Caco-2 (cell line): ENCODE data around the gene KLB. TPM values are rescaled to one million over a fixed set of nuclear protein-coding genes. Genes with fewer than 3 reads are reported as not detected.

ENCODE experiments used
- BruUV-seq: library from RNA; stranded (reverse); fragments of 400-500 nt; replicated peaks from 2 replicates; lab custom pipeline; 2021; lab: Mats Ljungman, UMichigan
- CTCF ChIA-PET: fragments of 300-600 bp; sonication (Branson Sonifier 250); formaldehyde crosslinking; loops from one replicate; lab custom pipeline; 2022; ENCODE audit warnings: antibody characterized with exemption; lab: Charles Lee
- POLR2A ChIA-PET: fragments of 300-600 bp; sonication (Branson Sonifier 250); formaldehyde crosslinking; loops from one replicate; lab custom pipeline; 2022; ENCODE audit warnings: antibody characterized with exemption; lab: Charles Lee
- DNase-seq, 2 experiments: peaks; one replicate each; pipeline versions ENCODE4 v3.0.0 to v3.0.0-alpha.2; 2020 to 2022
- H3K27me3 ChIP-seq: replicated peaks from 2 replicates; pipeline ENCODE4 v1.6.0; 2011; ENCODE audit warnings: low read length; ENCODE audit not compliant: control insufficient read depth, insufficient read depth
- H3K36me3 ChIP-seq: 2 replicates; pipeline ENCODE4 v1.5.1; 2011; ENCODE audit warnings: low read length; ENCODE audit not compliant: control insufficient read depth, insufficient read depth
- H3K4me1 ChIP-seq: fragments of 250-450 bp; sonication (Bioruptor Pico); 2 replicates; pipeline ENCODE4 v1.5.1; 2020; ENCODE audit warnings: mild to moderate bottlenecking
- H3K4me3 ChIP-seq: 2 replicates; pipeline ENCODE4 v1.5.1; 2011; ENCODE audit warnings: low read depth, mild to moderate bottlenecking, control low read depth, low read length
- H3K9me3 ChIP-seq: fragments of 250-450 bp; sonication (Bioruptor Pico); 2 replicates; pipeline ENCODE4 v1.5.1; 2020; ENCODE audit warnings: mild to moderate bottlenecking, moderate library complexity
- H3K27ac Mint-ChIP-seq: one replicate; pipeline ENCODE4 v1.8.0; 2022; ENCODE audit warnings: mixed read lengths; ENCODE audit not compliant: unreplicated experiment
- H3K27me3 Mint-ChIP-seq: one replicate; pipeline ENCODE4 v1.8.0; 2022; ENCODE audit warnings: mixed read lengths; ENCODE audit not compliant: insufficient read depth, unreplicated experiment
- H3K36me3 Mint-ChIP-seq: one replicate; pipeline ENCODE4 v1.8.0; 2022; ENCODE audit warnings: mild to moderate bottlenecking, mixed read lengths; ENCODE audit not compliant: insufficient read depth, unreplicated experiment
- H3K4me1 Mint-ChIP-seq: one replicate; pipeline ENCODE4 v1.8.0; 2022; ENCODE audit warnings: low read depth, mixed read lengths; ENCODE audit not compliant: unreplicated experiment
- H3K4me3 Mint-ChIP-seq: one replicate; pipeline ENCODE4 v1.8.0; 2022; ENCODE audit warnings: mild to moderate bottlenecking, moderate library complexity, mixed read lengths; ENCODE audit not compliant: unreplicated experiment
- H3K9me3 Mint-ChIP-seq: one replicate; pipeline ENCODE4 v1.8.0; 2022; ENCODE audit warnings: mixed read lengths; ENCODE audit not compliant: unreplicated experiment
- CTCF ChIP-seq, 2 experiments: fragments of 200-600 bp in 1 of 2; IDR thresholded peaks; 1 replicate in 1 of 2; 2 replicates in 1 of 2; pipeline versions ENCODE4 v1.5.1 to v1.8.0; 2011 to 2022; ENCODE audit warnings: antibody characterized with exemption in 1 of 2, control low read depth in 1 of 2, inconsistent platforms in 1 of 2, low read depth in 1 of 2, low read length in 1 of 2, mild to moderate bottlenecking in 1 of 2, moderate library complexity in 1 of 2; ENCODE audit not compliant: insufficient read depth in 1 of 2, severe bottlenecking in 1 of 2, unreplicated experiment in 1 of 2
- intact Hi-C: fragments of 100-400 bp; cut with micrococcal nuclease; formaldehyde crosslinking; loops from one replicate; pipeline ENCODE4 v1.10.0; 2022; ENCODE audit not compliant: unreplicated experiment
- total RNA-seq: library from RNA; stranded (reverse); gene quantifications from 2 replicates; pipeline ENCODE4 v1.2.3, GENCODE V29; 2022

KLB gene
- total RNA-seq, 1 experiment from 2014 or later: 2.2 TPM

GRCh38 chr4:39470402-39470801 is 63.7 kb downstream of the KLB start:
- POLR2A ChIA-PET: no interaction called here

GRCh38 chr4:39472396-39472795 is 65.7 kb downstream of the KLB start:
- Histone ChIP-seq H3K27me3 (no peaks in the 10 kb centered on the region), H3K4me3 (no peak overlapping the region), H3K4me1 (peaks cover 6% of the 10 kb centered on the region), H3K36me3 (no peaks in the 10 kb centered on the region), H3K9me3 (no peaks in the 10 kb centered on the region)
- Mint-ChIP-seq H3K4me3 (no peak overlapping the region), H3K27ac (no peak overlapping the region), H3K9me3 (no peaks in the 10 kb centered on the region), H3K4me1 (no peaks in the 10 kb centered on the region), H3K27me3 (no peaks in the 10 kb centered on the region), H3K36me3 (peaks cover 28% of the 10 kb centered on the region)
- intact Hi-C loops: no loop called here
- ChIA-PET POLR2A (no interaction called here), CTCF (no interaction called here)
- no TSS peak for BruUV-seq
- no peak for TF ChIP-seq CTCF (IDR thresholded peaks at IDR 0.05; ENCODE audit: insufficient read depth in 1 of 2, low read depth in 1 of 2, low read length in 1 of 2, severe bottlenecking in 1 of 2, unreplicated experiment in 1 of 2)
- no peak for DNase-seq

More at GRCh38 chr4:39470402-39470801, 63.7 kb downstream of the KLB start:
- peaks cover 6% of the 10 kb centered on the region for H3K4me1 ChIP-seq
- no peaks in the 10 kb centered on the region for H3K9me3 ChIP-seq
- no peak for TF ChIP-seq CTCF (IDR thresholded peaks at IDR 0.05; ENCODE audit: insufficient read depth in 1 of 2, low read depth in 1 of 2, low read length in 1 of 2, severe bottlenecking in 1 of 2, unreplicated experiment in 1 of 2)
- H3K4me3 ChIP-seq: no peak overlapping the region
- Mint-ChIP-seq H3K27ac (no peak overlapping the region), H3K36me3 (peaks cover 19% of the 10 kb centered on the region), H3K27me3 (no peaks in the 10 kb centered on the region), H3K4me1 (no peaks in the 10 kb centered on the region), H3K4me3 (no peak overlapping the region), H3K9me3 (no peaks in the 10 kb centered on the region)
- CTCF ChIA-PET: interaction anchor here (1.5 kb wide), 2 partner anchors 11 to 168 kb away, joined by 6 to 8 read pairs; partner anchors contain the start of genes LIAS, RPL9 and SMIM14
- intact Hi-C loops: no loop called here
- DNase-seq: no peak
- BruUV-seq: no TSS peak
- H3K36me3 ChIP-seq: no peaks in the 10 kb centered on the region
- no peaks in the 10 kb centered on the region for H3K27me3 ChIP-seq

- CTCF ChIA-PET: interaction anchor here (0.6 kb wide), 1 partner anchor 241 kb away, joined by 3 read pairs; no protein-coding TSS in a partner anchor
- BruUV-seq: no TSS peak
- no peak for DNase-seq
- H3K27ac Mint-ChIP-seq: no peak overlapping the region
- no peak for TF ChIP-seq CTCF (IDR thresholded peaks at IDR 0.05; ENCODE audit: insufficient read depth in 1 of 2, low read depth in 1 of 2, low read length in 1 of 2, severe bottlenecking in 1 of 2, unreplicated experiment in 1 of 2)
- no peaks in the 10 kb centered on the region for H3K9me3 ChIP-seq
- no peak overlapping the region for H3K4me3 ChIP-seq
- no peaks in the 10 kb centered on the region for H3K36me3 ChIP-seq
- intact Hi-C loops: no loop called here
- H3K9me3 Mint-ChIP-seq: no peaks in the 10 kb centered on the region
- H3K4me3 Mint-ChIP-seq: no peak overlapping the region
- POLR2A ChIA-PET: no interaction called here
- no peaks in the 10 kb centered on the region for H3K4me1 Mint-ChIP-seq
- no peaks in the 10 kb centered on the region for H3K27me3 ChIP-seq
- H3K4me1 ChIP-seq: no peaks in the 10 kb centered on the region
- peaks cover 11% of the 10 kb centered on the region for H3K36me3 Mint-ChIP-seq
- H3K27me3 Mint-ChIP-seq: no peaks in the 10 kb centered on the region
These were observed 69.6 kb downstream of the KLB start for GRCh38 chr4:39476187-39476895.
